8988T (cell line): Measurements from ENCODE around the gene ITGA2B.
"Not testable (repeated sequence)": the region's sequence is repeated elsewhere in the genome, so short reads cannot be mapped to it uniquely, and the experiment has no call there.

ENCODE experiments used
- DNase-seq: peaks from one replicate; pipeline ENCODE4 v3.0.0; 2011

Gene ITGA2B

GRCh38 chr17:44390250-44390870 is 911 bp upstream of the ITGA2B start:
- DNase-seq, result no peak

GRCh38 chr17:44389723-44390202 is 314 bp upstream of the ITGA2B start:
- no peak for DNase-seq

- no peak for DNase-seq
Observed at GRCh38 chr17:44387804-44388203, 1.6 kb downstream of the ITGA2B start.

GRCh38 chr17:44386182-44386525 is 3.3 kb downstream of the ITGA2B start:
- DNase-seq, result no peak

GRCh38 chr17:44385287-44386181 is 3.9 kb downstream of the ITGA2B start:
- DNase-seq, result peak; percentile 69

GRCh38 chr17:44384823-44385286 is 4.6 kb downstream of the ITGA2B start:
- no peak for DNase-seq

GRCh38 chr17:44384281-44384822 is 5.1 kb downstream of the ITGA2B start:
- DNase-seq, result no peak

- DNase-seq, result no peak
Observed at GRCh38 chr17:44383861-44384260, 5.6 kb downstream of the ITGA2B start.

GRCh38 chr17:44383363-44383762 is 6.1 kb downstream of the ITGA2B start:
- no peak for DNase-seq

- DNase-seq, result no peak
Observed at GRCh38 chr17:44382917-44383316, 6.5 kb downstream of the ITGA2B start.

- DNase-seq, result no peak
Observed at GRCh38 chr17:44381810-44382305, 7.6 kb downstream of the ITGA2B start.

- peak; percentile 4 for DNase-seq
Observed at GRCh38 chr17:44380767-44381166, 8.7 kb downstream of the ITGA2B start.

- peak; percentile 4 for DNase-seq
Observed at GRCh38 chr17:44379887-44380286, 9.6 kb downstream of the ITGA2B start.

GRCh38 chr17:44378171-44378705 is 11.2 kb downstream of the ITGA2B start:
- peak; percentile 7 for DNase-seq

GRCh38 chr17:44376779-44377178 is 12.7 kb downstream of the ITGA2B start:
- DNase-seq, result no peak

GRCh38 chr17:44376124-44376523 is 13.3 kb downstream of the ITGA2B start:
- DNase-seq, result peak; percentile 62

GRCh38 chr17:44375196-44376017 is 14.0 kb downstream of the ITGA2B start:
- DNase-seq, result peak; percentile 6

- peak; percentile 10 for DNase-seq
Observed at GRCh38 chr17:44374306-44375195, 14.9 kb downstream of the ITGA2B start.

- peak; percentile 2 for DNase-seq
Observed at GRCh38 chr17:44372036-44372435, 17.4 kb downstream of the ITGA2B start.

GRCh38 chr17:44369414-44370023 is 19.9 kb downstream of the ITGA2B start:
- not testable (repeated sequence) for DNase-seq
